ENCODE results near the gene SEC22B.
"Not testable (repeated sequence)": the region's sequence is repeated elsewhere in the genome, so short reads cannot be mapped to it uniquely, and the experiment has no call there.

The SEC22B gene

DNA sequence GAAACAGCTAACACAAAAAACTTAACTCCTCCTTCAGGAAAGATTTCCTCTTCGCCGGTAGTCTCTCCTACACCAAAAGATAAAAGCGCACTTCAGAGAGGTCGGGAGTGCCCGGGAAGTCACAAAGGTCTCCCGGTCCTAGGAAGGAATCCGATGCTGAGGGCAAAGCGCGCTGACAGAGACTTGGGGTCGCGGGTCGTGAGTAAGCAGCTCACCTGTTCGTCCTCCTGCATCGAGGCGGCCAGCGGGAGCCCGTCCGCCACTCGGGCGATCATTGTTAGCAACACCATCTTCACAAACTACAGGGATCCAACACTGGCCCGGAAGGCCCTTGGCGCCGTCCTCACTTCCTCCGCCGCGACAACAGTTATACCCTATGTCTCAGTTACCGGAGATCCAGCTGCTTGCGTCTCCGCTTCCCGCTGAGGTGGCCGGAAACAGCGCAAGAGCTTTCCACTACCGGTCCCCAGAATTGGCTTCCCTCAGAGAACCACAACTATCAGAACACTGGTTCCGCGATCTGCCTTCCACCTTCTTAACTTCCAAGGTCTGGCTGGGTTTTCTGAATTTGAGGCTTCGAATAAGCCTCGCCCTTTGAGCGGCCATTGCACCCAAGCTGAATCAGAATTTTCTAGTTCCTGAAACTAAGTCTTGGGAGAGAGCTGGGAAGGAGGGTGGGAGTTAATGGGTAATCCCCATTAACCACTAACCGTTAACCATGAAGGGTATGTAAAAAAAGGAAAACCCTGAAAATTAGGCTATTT is at the start of gene SEC22B:
SEC22B (minus strand) TSS at position 429 of the 764 bp plus-strand sequence; CDS start at position 290, 139 bp downstream.
- DNase-seq (ENCODE audit: low read depth), result peak; percentile 85

GRCh38 chr1:120217933-120218332 is 41.6 kb upstream of the SEC22B start:
- DNase-seq (ENCODE audit: low read depth), result not testable (repeated sequence)

GRCh38 chr1:120217175-120217929 is 41.0 kb upstream of the SEC22B start:
- DNase-seq (ENCODE audit: low read depth), result not testable (repeated sequence)

DNA sequence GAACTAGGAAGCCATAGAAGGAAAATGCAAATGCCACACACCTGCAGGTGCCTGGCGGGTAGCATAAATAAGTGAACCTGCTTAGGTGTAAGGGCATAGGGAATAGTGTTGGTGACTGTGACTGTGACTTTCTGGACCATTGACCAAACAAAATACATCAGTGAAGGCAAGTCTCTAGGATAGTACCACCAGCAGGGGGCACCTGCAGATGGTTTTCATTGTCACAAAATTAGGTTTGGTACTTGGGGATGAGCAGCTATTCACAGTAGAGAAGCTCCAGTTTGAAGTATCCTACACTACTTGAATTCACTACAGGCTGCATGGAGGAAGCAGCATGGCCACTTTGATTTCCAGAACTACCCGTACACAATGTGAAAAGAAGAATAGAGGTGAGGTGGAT is 37.3 kb upstream of the SEC22B start:
- not testable (repeated sequence) for DNase-seq (ENCODE audit: low read depth)

GRCh38 chr1:120210754-120211153 is 34.4 kb upstream of the SEC22B start:
- not testable (repeated sequence) for DNase-seq (ENCODE audit: low read depth)

GRCh38 chr1:120196863-120197775 is 20.8 kb upstream of the SEC22B start:
- DNase-seq (ENCODE audit: low read depth), result not testable (repeated sequence)

DNA sequence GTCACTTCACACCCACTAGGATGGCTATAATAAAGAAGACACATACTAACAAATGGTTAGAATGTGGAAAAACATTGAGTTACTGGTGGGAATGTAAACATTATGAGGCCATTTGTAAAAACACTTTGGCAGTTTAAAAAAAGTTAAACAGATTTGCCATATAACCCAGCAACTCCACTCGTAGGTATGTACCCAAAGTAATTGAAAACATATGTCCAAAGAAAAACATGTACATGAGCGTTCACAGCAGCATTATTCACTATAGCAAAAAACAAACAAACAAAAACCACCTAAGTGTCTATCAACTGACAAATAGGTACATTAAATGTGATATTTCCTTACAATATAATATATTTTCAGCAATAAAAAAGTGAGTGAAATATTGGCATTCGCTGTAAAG is 12.3 kb upstream of the SEC22B start:
- not testable (repeated sequence) for DNase-seq (ENCODE audit: low read depth)

- not testable (repeated sequence) for DNase-seq (ENCODE audit: low read depth)
Observed at GRCh38 chr1:120182176-120182707, 5.9 kb upstream of the SEC22B start.

DNA sequence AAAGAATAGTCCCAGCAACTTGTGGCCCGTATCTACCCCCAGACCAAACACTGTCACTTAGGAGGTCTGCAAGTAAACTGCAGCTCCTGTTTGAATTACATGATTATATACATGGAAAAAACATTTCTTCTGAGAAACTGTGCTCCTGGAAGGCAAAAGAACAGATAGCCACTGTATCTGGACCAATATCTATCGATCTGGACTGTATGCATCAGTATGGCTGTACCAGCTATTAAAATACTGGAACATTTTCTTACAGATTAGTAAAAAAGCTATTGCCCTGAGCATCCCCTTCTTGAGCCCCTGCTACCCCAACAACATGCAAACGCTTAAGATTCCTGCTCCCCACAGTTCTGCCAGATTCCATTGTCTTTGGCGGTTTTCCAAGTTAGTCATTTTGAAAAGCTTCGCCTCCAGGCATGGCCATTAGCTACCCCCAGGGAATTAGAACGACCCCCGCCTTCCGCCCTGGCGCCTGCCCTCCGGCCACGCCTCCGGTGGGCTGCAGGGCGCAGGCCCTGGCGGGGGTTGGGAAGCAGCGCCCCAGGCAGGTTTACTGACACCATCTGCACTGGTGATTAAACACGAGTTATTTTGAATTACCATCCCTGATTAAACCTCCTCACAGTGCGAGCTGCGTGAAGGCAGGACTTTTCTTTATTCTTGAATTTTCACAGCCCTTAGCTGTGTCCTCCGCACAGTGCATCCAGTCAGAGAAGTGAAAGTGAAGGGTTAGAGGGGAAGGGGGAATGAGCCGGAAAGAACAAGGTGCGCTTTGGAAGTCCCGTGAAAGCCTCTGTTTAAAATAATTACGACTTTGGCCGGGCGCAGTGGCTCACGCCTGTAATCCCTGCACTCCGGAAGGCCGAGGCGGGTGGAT is 3.7 kb upstream of the SEC22B start:
- DNase-seq (ENCODE audit: low read depth), result not testable (repeated sequence)

- DNase-seq (ENCODE audit: low read depth), result no peak
Observed at GRCh38 chr1:120178799-120179756, 2.8 kb upstream of the SEC22B start.

- not testable (repeated sequence) for DNase-seq (ENCODE audit: low read depth)
Observed at GRCh38 chr1:120178058-120178457, 1.7 kb upstream of the SEC22B start.

GRCh38 chr1:120175688-120176087 is 632 bp downstream of the SEC22B start:
- not testable (repeated sequence) for DNase-seq (ENCODE audit: low read depth)

GRCh38 chr1:120164761-120165160 is 11.6 kb downstream of the SEC22B start:
- DNase-seq (ENCODE audit: low read depth), result not testable (repeated sequence)

GRCh38 chr1:120162015-120162414 is 14.3 kb downstream of the SEC22B start:
- not testable (repeated sequence) for DNase-seq (ENCODE audit: low read depth)

- DNase-seq (ENCODE audit: low read depth), result not testable (repeated sequence)
Observed at GRCh38 chr1:120158495-120158894, 17.8 kb downstream of the SEC22B start.

- DNase-seq (ENCODE audit: low read depth), result not testable (repeated sequence)
Observed at GRCh38 chr1:120158086-120158485, 18.2 kb downstream of the SEC22B start.

GRCh38 chr1:120150138-120150822 is 26.0 kb downstream of the SEC22B start:
- DNase-seq (ENCODE audit: low read depth), result not testable (repeated sequence)

- DNase-seq (ENCODE audit: low read depth), result not testable (repeated sequence)
Observed at GRCh38 chr1:120149420-120150059, 26.8 kb downstream of the SEC22B start.

Data from activated gamma-delta T cell treated with anti-CD3 and anti-CD28 coated beads, Interleukin-2, amount 50 U/mL, for 16 hours (primary cell).